ENCODE results near the gene LAMB2. TPM values are rescaled to one million over a fixed set of nuclear protein-coding genes. Genes with fewer than 3 reads are reported as not detected.
A peak's percentile ranks its signal among the peaks of the same experiment; 100 is the strongest.

The LAMB2 gene
- total RNA-seq: 262 and 645 TPM in 2 replicates

DNA sequence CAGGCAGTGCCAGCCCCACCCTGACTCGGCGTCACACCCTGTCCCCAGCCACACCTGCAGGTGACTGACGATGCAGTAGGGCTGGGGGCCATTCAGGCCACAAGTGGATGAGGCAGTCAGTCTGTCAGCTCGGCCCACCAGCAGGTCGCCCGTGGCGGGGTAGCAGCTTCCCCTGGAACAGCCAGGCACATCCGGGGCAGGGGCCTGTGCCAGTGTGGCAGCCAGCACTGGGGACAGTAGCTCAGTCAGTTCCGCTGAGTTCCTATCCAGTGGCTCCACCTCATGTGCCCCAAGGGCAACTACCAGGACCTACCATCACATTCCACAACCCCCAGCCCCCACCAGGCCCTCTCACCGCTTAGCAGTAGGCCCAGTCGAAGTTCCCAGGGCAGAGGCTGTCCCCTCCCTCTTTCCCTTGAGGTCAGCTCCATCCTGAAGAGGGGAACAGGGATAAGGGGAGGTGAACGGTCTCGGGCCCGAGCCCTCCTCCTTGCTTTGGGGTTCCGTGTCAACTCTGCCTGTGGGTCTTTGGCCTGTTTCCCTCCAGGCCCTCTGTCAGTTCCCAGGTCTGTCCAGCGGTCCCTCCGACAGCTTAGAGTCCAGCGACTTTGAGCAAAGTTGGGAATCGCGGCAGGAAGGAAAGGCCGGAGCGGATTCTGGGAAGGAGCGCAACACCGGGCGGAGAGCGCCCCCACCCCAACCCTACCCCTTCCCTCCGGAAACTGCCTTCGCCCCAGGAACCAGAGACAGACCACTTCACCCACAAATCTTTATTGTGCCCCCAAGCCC is at the start of gene LAMB2:
LAMB2 (minus strand) TSS at position 614 of the 789 bp plus-strand sequence; CDS start at position 431, 183 bp downstream.
- DNase-seq (ENCODE audit: low read depth): peak; percentile 74

DNA sequence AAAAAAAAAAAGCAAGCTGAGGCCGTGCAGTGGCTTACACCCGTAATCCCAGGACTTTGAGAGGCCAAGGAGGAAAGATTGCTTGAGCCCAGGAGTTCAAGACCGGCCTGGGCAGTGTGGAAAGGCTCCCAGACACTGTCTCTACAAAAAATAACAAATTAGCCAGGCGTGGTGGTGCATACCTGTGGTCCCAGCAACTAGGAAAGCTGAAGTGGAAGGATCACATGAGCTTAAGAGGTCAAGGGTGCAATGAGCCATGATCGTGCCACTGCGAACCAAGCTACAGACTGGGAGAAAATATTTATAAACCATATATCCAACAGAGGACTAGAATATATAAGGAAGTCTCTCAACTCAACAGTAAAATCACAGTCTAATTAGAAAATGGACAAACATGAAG is 48.5 kb upstream of the LAMB2 start:
- peak; percentile 54 for DNase-seq (ENCODE audit: low read depth)

DNA sequence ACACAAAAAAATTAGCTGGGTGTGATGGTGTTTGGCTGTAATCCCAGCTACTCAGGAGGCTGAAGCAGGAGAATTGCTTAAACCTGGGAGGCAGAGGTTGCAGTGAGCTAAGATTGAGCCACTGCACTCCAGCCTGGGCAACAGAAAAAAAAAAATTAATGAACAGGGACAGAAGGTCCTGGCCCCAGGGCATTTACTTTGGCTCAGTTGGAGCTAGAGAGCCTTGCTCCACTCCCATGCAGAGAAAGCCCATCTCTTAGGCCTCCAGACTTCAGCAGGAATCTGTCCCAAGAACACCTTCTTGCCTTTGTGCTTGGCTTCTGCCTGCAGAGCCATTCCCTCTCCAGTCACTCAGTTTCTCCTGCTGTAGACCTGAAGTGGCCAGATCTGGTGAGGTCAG is 47.3 kb upstream of the LAMB2 start:
- no peak for DNase-seq (ENCODE audit: low read depth)

DNA sequence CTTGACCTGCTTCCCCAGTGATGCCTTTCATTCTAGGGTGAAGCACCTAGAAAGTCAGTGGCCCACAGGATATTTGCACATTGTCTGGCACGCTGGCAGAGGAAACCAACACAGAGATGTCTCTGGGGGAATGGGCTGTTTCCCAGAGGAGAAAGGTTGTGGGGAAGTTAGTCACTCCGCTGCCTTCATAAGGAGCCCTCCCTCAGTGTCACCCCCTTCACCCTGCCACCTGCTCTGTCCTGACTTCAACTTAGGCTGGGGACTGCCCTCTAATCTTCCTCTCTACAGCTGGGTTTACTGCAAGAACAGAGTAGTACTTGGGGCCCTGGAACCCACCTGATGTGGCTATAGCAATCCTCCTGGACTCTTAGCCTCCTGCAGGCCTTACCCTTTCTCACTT is 44.2 kb upstream of the LAMB2 start:
- DNase-seq (ENCODE audit: low read depth): no peak

DNA sequence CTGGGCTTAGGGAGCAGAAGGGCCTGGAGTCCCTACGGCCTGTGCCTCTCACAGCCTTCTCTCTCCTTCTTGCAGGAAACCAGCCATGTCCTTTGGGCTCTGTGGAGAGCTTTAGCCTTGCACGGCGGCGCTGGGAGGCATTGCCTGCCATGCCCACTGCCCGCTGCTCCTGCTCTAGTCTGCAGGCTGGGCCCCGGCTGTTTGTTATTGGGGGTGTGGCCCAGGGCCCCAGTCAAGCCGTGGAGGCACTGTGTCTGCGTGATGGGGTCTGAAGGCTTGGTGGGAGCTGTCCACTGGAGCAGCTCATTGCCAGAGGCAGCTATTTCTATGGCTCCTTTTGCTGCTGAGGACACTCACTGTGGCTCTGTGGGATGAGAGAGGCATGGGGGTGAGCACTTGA is 42.7 kb upstream of the LAMB2 start:
- DNase-seq (ENCODE audit: low read depth): no peak

DNA sequence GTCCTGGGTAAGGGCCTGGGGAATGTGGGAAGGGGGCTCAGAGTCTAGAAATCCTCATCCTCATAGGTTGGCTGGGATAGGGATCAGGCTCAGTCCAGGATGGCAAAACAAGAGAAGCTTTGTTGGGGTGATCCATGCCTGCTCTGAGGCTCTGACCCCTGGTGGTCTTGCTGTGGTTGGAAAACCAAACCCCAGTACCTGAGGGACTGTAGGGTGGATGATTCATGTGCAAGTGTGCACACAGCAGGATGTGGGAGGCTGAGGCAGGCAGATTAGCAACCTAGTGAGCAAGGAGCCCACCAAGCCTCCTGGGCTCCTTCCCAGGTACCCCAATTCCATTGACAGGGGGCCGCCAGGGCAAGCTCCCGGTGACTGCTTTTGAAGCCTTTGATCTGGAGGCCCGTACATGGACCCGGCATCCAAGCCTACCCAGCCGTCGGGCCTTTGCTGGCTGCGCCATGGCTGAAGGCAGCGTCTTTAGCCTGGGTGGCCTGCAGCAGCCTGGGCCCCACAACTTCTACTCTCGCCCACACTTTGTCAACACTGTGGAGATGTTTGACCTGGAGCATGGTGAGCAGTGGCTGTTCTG is 41.6 kb upstream of the LAMB2 start:
- no peak for DNase-seq (ENCODE audit: low read depth)

DNA sequence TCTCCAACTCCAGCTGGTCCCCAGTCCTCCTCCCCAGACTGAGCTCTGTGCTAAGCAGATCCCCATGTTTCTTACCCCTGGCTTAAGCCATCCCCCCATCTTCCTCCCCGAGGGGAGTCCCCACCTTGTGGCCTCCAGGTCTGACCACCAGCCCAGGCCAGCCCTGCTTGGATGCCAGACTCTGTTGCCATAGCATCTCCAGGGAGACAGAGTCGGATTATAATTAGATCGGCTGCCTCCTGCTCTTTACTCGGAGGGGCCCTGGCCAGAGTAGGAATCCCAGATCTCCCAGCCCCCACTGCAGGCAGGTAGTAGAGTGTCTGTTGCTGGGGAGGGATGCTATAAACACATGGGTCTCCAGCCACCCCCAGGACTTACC is 40.9 kb upstream of the LAMB2 start:
- DNase-seq (ENCODE audit: low read depth): no peak

DNA sequence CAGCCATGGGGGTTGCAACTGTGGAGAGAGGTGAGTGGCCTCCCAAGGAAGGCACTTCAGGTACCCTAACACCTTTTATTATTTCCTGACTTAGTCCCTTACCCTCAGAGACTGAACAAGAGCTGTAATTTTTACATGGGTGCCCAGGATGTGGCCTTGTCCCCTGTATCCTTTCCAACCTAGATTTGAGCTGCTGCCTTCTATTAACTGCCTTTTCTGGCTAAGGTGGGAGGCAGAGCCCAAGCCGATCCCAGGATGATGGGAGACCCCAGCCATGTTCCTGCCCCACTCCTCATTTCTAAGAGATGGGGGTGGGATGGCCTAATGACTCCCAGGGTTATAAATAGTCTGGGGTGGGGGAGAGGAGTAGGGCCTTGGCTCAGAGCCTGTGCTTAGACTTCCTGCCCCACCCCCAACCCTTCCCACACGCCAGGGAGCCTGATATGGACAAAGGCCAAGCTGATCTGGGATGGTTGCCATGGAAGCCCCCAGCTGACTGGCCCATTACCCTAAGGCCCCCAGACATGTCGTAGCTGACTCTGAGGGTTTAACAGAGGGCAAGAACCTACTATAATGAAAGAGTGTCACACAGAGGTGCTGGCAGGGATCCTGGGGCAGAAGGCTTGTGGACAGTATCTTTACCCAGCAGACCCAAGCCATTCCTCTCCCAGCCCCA is 40.4 kb upstream of the LAMB2 start:
- peak; percentile 48 for DNase-seq (ENCODE audit: low read depth)

DNA sequence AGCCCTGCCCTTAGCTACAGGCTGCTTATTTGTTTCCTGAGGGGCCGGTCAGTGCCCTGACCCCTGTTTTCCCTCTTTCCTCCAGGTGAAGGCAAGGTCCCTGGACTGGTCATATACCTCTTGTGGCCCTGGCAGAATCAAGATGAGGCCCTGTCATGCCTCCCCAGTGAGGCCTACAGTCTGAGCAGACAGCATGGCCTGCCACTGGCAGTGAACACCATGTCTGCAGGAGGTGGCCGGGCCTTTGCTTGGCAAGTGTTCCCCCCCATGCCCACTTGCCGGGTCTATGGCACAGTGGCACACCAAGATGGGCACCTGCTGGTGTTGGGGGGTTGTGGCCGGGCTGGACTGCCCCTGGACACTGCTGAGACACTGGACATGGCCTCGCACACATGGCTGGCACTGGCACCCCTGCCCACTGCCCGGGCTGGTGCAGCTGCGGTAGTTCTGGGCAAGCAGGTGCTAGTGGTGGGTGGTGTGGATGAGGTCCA is 39.7 kb upstream of the LAMB2 start:
- no peak for DNase-seq (ENCODE audit: low read depth)

DNA sequence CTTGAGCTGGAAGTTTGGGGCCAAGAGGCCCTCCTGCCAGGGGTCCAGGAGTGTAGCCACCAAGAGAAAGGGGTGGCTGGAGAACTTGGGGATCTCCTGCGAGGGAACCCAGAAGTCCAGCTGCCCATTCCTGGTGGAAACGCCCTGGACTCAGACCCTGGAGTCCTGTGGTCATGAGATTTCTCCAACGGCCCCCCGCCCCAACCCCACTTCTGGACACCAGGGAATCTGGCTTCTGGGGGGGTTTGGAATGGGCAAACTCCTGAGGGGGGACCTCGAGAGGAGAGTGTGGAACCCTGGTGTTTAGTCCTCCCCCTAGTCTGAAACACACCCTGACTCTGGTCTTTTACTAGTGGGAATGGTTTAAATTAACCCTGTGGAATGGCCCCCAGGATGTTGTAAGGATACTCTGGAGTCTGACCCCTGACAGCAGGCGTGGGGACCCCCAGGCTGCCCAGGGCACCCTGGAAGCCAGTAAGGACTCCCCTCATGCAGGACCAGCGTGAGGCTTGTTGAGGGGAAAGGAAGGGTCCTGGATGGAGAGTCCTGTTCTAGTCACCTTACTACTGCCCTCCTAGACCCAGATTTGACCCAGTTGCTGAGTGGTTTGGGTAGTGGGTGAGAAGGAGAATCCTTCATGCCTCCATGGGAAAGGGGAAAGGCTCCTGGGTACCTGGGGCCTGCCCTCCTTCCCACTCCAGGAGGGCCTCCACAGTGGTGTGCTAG is 39.1 kb upstream of the LAMB2 start:
- no peak for DNase-seq (ENCODE audit: low read depth)

DNA sequence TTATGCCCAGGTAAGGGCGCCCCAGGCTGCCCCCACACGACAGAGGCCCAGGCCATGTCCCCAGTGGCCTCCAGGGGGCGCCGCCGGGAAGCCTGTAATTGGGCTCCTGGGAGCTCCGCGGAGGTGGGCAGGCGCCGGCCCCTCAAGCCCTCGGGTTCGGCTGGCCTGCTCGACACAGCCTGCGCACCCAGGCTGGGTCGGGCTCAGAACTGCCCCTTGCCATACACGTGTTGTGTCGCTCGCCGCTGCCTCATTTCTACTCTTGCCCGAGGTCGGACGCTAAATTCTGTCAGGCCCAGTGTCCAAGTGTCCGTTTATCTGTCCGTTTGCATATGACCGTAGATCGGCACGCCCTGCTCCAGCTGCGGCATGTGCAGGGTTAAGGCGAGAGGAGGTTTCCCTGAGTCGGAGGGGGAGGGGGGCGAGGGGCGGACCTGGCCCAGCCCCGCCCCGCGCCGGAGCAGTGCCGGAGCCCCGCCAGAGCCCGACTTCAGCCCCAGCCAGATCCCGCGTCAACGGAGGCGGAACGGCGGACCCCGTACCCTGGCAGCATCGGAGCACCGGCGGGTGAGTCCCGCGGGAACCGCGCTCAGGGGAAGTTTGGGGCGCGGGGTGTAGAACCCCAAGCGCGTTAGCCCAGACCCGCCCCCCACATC is 38.4 kb upstream of the LAMB2 start, which contains the start of gene KLHDC8B:
KLHDC8B (plus strand) TSS at position 480 of the 656 bp plus-strand sequence. CDS start 1,172 bp downstream, outside the sequence.
- peak; percentile 68 for DNase-seq (ENCODE audit: low read depth)

DNA sequence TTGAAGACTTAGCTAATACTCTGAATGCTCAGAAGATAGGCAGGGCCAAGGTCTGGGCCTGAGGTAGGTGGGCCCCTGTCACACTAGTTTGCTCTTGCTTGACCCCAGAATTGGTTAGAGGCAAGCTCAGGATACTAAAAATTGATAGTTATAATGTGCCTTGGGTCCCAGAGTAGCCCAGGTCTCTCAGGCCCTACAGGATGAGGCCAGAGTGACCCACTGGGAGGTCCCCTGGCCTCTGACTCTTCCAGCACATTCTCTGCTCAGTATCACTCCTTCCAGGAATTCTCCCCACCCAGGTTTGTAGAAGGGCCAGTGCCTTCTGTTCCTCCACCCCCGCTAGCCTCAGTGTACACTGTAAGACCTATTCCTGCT is 37.9 kb upstream of the LAMB2 start:
- DNase-seq (ENCODE audit: low read depth): no peak

DNA sequence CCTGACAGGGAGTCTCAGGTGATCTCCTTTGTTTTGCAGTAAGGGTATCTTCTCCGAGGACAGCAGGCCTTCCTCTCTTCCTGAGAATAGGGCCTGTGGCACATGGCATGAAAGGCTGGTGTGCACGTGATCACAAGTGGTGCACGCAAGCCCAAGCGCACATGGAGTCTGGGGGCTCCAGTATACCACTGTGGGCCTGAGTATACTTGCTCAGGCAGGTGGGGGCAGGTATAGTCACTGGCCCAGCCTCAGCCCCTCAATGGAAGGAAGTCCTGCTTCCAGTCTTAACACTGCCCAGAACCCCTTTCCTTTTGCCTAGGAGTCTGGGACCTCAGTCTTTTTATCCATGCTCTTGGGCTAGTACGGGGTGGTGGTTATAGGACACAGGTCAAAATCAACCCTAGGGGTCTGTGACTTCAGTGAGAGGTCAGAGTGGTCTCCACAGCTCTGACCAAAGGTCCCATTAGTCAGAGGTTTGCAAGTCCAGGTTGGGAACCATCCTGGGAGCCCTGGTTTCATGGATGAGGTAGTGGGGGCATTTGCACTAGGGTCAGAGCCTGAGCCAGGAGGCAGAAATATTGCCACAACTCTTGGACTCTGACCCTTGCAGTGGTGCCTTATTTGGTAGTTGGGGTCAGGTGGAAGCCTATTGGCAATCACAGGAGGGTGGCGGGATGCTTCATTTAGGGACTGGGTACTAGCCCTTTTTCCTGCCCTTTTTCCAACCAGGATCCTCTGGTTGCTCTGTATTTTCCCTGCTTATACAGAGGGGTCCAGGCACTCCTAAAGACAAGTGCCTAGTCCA is 34.1 kb upstream of the LAMB2 start:
- DNase-seq (ENCODE audit: low read depth): no peak

DNA sequence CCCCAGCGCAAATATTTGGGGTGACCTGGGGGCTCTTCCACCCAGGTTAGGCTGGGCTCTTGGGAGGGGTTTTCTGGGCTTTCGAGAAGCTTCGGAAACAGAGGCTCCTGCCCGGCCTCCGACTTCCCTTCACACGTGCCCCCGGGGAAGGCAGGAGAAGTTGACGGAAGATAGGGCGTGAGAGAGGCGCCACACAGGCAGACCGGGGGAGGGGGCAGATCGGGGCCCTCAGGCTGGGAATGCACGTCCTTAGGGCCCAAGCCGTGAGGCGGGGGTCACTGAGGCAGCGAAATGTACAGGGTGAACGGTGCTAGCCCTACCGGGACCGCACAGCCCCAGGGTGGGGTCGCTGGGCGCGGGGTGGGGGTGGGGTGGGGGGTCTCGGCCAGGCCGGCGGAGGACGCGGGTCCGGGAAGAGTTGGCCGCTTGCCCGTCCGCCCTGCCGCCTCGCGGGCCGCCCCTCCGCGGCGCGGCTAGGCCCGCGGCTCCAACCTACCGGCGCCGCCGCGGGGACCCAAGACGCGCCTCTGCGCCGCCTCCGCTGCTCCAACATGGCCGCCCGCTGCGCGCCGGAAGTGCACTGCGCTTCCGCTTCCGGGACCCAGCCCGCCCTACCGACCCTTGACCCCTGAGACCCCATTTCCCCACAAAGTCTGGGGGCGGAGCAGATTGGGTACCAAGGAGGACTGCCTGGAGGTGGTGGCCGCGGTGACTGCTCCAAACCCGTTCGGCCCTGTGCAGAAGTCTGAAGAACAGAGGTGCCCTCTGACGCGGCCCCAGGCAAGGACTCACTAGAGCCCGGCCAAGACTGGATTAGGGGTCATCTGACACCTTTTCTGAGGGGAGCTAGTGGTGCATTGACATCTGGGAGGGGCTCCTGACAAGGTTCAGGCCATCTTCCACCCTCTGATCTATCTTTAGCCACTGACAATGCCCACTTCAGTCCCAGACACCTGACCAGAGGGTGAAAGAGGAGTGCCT is 33.2 kb upstream of the LAMB2 start, which contains the start of gene CCDC71:
CCDC71 (minus strand) TSS at position 561 of the 981 bp plus-strand sequence. CDS start 2,123 bp downstream, outside the sequence.
- peak; percentile 13 for DNase-seq (ENCODE audit: low read depth)

DNA sequence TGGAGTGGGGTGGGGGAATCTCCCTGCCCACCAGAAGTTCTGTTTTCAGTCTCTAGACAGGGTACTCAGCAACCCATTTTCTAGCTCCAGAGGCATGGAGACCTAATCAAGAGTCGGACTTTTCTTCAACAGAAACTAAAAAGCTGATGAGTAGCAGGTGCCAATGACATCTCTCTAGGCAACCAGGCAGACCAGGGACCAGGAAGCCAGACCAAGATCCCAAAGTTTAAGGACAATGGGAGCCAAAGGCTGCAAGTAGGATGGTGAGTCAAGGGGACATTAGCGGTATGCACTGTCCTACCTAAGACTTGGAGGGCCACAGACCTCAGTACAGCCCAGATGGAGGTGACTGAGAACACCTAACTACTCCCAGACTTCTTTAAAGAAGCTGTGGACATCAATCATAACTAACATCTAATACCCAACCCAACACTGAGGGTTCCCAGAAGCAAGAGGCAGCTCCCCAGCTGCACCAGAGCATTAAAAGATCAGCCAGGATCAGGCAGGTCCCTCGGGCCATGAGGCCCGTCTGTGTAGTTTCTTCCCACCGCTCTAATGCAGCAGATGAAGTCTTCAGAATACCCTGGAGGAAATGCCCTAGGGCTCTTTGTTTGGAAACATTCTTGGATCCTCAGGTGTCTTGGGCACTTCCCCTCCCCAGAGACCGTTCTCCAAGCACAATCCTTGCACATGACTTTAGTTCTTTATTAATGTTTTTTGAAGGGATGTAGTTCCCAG is 32.3 kb upstream of the LAMB2 start:
- DNase-seq (ENCODE audit: low read depth): no peak

DNA sequence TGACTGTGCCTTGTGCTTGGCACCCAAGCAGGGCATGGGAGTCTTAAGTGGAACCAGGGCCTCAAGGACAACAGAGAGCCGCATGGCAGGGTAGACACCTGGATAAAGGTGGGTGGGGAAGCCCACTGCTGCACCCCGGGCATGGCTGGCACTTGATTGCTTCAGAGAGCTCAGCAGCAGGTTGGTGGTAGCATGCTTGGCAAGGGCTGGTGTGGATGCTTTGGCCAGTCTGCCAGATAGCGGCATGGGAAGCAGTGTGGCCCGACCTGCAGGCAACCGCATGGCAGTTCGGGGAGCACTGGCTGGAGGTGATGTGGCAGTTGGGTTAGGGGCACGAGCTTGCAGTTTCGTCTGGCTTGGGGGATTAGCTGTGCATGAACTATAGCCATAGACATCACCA is 30.8 kb upstream of the LAMB2 start:
- no peak for DNase-seq (ENCODE audit: low read depth)

DNA sequence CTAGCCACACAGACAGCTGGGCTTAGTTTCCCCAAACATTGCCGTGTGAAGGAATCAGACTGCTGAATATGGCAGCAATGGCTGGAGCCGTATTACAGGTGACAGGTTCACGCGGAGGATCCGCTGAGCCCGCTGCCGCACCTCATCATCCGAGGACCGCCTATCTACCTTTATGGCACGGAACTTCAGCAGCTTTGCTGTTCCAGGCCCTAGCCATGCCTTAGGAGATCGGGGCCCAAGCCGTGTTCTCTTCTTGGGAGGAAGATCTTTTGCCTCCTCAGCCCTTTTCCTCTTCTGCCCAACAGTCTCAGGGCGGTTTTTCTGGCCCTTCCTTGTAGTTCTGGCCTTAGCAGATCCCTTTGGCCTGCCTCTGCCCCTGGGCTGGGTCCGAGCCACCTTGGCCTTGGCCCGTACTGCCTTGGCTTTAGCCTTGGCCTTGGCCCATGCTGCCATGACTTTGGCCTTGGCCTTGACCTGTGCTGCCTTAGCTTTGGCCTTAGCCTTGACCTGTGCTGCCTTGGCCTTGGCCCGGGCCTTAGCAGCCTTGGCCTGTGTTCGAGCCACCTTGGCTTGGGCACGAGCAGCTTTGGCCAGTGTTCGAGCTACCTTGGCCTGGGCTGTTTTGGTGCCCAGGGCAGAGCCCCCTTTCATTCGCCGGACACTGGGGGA is 30.0 kb upstream of the LAMB2 start:
- DNase-seq (ENCODE audit: low read depth): no peak
